GM13977 (cell line): ENCODE measurements around the gene ADAM15.
A peak's percentile ranks its signal among the peaks of the same experiment; 100 is the strongest.

ENCODE experiments used
- DNase-seq: peaks from one replicate; pipeline ENCODE4 v3.0.0; 2012; ENCODE audit warnings: low spot score
- in situ Hi-C: fragments of 300-500 bp; cut with MboI; formaldehyde crosslinking; loops from one replicate; pipeline ENCODE4 v1.12.0; 2022; ENCODE audit warnings: low sequenced_read_pairs, low pct_unique_long_range_greater_than_20kb, mixed read lengths, inconsistent platforms; ENCODE audit not compliant: unreplicated experiment
- TF ChIP-seq, protein P1 (sequence below): IDR thresholded peaks from 2 replicates; pipeline ENCODE4 v1.5.1; 2012; ENCODE audit warnings: mild to moderate bottlenecking, control low read depth; ENCODE audit not compliant: insufficient read depth; ENCODE audit errors: extremely low read depth, missing control alignments

Gene ADAM15

DNA sequence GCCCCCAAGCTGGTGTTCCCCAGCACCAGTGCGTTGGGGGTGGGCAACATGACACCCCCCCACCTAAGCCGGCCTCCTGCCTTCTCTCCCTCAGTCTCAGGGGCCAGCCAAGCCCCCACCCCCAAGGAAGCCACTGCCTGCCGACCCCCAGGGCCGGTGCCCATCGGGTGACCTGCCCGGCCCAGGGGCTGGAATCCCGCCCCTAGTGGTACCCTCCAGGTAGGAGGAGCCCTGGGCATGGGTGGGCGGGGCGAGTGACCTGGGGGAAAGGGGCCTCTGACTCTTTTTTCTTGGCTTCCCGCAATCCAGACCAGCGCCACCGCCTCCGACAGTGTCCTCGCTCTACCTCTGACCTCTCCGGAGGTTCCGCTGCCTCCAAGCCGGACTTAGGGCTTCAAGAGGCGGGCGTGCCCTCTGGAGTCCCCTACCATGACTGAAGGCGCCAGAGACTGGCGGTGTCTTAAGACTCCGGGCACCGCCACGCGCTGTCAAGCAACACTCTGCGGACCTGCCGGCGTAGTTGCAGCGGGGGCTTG is 11.1 kb downstream of the ADAM15 start:
- DNase-seq = no peak
- in situ Hi-C loops = loop anchor here (25.0 kb wide), 1 partner anchor 400 kb away; no protein-coding TSS in a partner anchor
- TF ChIP-seq, protein P1, sequence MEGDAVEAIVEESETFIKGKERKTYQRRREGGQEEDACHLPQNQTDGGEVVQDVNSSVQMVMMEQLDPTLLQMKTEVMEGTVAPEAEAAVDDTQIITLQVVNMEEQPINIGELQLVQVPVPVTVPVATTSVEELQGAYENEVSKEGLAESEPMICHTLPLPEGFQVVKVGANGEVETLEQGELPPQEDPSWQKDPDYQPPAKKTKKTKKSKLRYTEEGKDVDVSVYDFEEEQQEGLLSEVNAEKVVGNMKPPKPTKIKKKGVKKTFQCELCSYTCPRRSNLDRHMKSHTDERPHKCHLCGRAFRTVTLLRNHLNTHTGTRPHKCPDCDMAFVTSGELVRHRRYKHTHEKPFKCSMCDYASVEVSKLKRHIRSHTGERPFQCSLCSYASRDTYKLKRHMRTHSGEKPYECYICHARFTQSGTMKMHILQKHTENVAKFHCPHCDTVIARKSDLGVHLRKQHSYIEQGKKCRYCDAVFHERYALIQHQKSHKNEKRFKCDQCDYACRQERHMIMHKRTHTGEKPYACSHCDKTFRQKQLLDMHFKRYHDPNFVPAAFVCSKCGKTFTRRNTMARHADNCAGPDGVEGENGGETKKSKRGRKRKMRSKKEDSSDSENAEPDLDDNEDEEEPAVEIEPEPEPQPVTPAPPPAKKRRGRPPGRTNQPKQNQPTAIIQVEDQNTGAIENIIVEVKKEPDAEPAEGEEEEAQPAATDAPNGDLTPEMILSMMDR = no peak

GRCh38 chr1:155062702-155063411 is 11.7 kb downstream of the ADAM15 start:
- in situ Hi-C loops = loop anchor here (25.0 kb wide), 1 partner anchor 401 kb away; no protein-coding TSS in a partner anchor
- peak; percentile 87 for DNase-seq

DNA sequence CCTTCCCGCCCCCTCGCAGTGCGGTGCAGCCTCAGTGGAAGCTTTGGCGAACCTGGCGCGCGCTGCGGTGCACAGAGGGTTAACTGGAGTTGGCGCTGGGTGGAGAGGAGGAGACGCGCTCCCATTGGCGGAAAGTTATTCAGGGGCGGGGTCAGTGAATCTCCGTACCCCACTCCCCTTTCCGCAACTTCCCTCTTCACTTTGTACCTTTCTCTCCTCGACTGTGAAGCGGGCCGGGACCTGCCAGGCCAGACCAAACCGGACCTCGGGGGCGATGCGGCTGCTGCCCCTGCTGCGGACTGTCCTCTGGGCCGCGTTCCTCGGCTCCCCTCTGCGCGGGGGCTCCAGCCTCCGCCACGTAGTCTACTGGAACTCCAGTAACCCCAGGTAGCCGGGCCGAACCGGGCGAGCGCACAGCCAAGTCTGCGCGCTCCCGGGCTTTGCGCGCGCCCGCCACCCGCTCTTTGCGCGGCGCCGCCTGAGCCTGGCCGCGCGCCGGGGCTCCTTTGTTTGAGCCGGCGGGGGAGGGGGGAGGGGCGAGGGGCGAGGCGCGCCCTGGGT is 12.5 kb downstream of the ADAM15 start, which contains the start of gene EFNA4:
TSS of gene EFNA4 (plus strand) at position 191 of the 561 bp plus-strand sequence. CDS start at position 275, 84 bp downstream.
- in situ Hi-C loops = loop anchor here (25.0 kb wide), 1 partner anchor 401 kb away; no protein-coding TSS in a partner anchor
- TF ChIP-seq, protein P1 = no peak
- DNase-seq = peak; percentile 95

More at GRCh38 chr1:155062702-155063411, 11.7 kb downstream of the ADAM15 start:
- TF ChIP-seq, protein P1 = peak; percentile 95

DNA sequence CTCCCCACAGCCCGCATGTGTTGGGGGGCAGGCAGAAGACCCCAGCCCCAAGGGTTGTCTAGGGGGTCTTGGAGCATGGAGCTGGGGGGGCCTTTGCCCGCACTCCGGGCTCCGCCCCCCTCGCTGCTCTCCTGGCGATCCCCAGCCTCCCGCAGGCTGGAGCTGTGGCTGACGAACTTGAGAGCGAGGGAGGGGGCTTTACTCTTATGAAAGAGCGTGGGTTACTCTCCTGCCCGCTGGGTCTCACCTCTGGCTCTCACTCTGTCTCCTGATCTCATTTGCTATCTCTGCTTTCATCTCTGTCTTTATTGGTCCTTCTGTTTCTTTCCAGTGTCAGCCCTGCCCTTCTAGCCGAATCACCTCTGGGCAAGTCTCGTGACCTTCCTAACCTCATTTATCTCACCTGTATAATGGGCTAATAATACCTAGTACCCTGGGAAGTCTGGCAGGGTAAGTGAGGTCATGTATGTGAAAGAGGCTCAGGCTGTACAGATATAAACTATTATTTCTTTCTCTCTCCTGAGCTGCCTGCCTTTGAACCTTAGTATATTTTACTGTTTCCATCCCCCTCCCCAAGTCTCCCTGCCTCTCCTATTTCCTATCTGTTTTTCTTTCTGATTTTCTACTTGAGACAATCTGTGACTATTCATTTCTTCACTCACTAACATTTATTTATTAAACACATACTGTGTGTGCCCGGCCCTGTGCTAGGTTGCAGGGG is 13.2 kb downstream of the ADAM15 start:
- DNase-seq = peak; percentile 82
- TF ChIP-seq, protein P1 = no peak
- in situ Hi-C loops = loop anchor here (25.0 kb wide), 1 partner anchor 402 kb away; no protein-coding TSS in a partner anchor

GRCh38 chr1:155064832-155065429 is 13.8 kb downstream of the ADAM15 start:
- TF ChIP-seq, protein P1 = no peak
- no peak for DNase-seq
- in situ Hi-C loops = loop anchor here (25.0 kb wide), 1 partner anchor 403 kb away; no protein-coding TSS in a partner anchor

DNA sequence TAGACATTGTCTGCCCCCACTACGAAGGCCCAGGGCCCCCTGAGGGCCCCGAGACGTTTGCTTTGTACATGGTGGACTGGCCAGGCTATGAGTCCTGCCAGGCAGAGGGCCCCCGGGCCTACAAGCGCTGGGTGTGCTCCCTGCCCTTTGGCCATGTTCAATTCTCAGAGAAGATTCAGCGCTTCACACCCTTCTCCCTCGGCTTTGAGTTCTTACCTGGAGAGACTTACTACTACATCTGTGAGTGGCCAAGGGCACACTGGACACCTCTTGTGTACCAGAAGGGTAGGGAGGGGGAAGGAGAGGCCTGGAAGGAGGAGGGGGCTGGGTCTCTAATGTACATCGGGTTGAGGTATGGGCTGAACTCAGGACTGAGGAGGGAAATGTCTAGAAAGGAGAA is 15.7 kb downstream of the ADAM15 start:
- TF ChIP-seq, protein P1 = no peak
- DNase-seq = no peak
- in situ Hi-C loops = loop anchor here (25.0 kb wide), 1 partner anchor 404 kb away; no protein-coding TSS in a partner anchor
